C4-2B (cell line): ENCODE measurements around the gene ITGAE.
"Not testable (repeated sequence)": the region's sequence is repeated elsewhere in the genome, so short reads cannot be mapped to it uniquely, and the experiment has no call there.

ENCODE experiments used
- H3K27ac ChIP-seq: fragments of 450-650 bp; 2 replicates; pipeline ENCODE4 v1.5.1; 2017
- CTCF ChIP-seq: fragments of 450-650 bp; conservative IDR thresholded peaks from 2 replicates; pipeline ENCODE4 v1.5.1; 2017; ENCODE audit warnings: mild to moderate bottlenecking
- ZFX ChIP-seq: fragments of 450-650 bp; IDR thresholded peaks from 2 replicates; pipeline ENCODE4 v1.6.1; 2017

The ITGAE gene

GRCh38 chr17:3708366-3708765, 92.6 kb downstream of the ITGAE start:
- TF ChIP-seq CTCF (no peak), ZFX (no peak)
- no peak overlapping the region for H3K27ac ChIP-seq

GRCh38 chr17:3705718-3705984, 95.3 kb downstream of the ITGAE start:
- H3K27ac ChIP-seq = not testable (repeated sequence)

GRCh38 chr17:3704931-3705717, 95.9 kb downstream of the ITGAE start:
- TF ChIP-seq CTCF = no peak
- TF ChIP-seq ZFX = no peak

GRCh38 chr17:3702041-3702539, 98.9 kb downstream of the ITGAE start:
- H3K27ac ChIP-seq = not testable (repeated sequence)

More at GRCh38 chr17:3704931-3705717, 95.9 kb downstream of the ITGAE start:
- H3K27ac ChIP-seq = no peak overlapping the region

- no peak for TF ChIP-seq ZFX
- TF ChIP-seq CTCF = no peak
Observed at GRCh38 chr17:3699951-3700350, 101.0 kb downstream of the ITGAE start.

GRCh38 chr17:3698139-3698538, 102.8 kb downstream of the ITGAE start:
- TF ChIP-seq ZFX (no peak), CTCF (no peak)
- H3K27ac ChIP-seq = no peak overlapping the region

More at GRCh38 chr17:3699951-3700350, 101.0 kb downstream of the ITGAE start:
- no peak overlapping the region for H3K27ac ChIP-seq

GRCh38 chr17:3697103-3697476, 103.9 kb downstream of the ITGAE start:
- no peak for TF ChIP-seq ZFX
- no peak for TF ChIP-seq CTCF
- no peak overlapping the region for H3K27ac ChIP-seq

- peak within 1 kb of the TSS; percentile 35 for H3K27ac ChIP-seq
Observed at GRCh38 chr17:3695723-3696411, 105.1 kb downstream of the ITGAE start, which contains the start of gene P2RX5. P2RX5 (minus strand) TSS chr17:3696155; CDS start chr17:3696005, 150 bp downstream.

More at GRCh38 chr17:3695723-3696411, 105.1 kb downstream of the ITGAE start, which contains the start of gene P2RX5:
- TF ChIP-seq CTCF = no peak
- TF ChIP-seq ZFX = peak; percentile 56; the same call in 1 of the 2 replicates
